SK-N-SH (cell line): ENCODE data around the gene CNPY4. TPM values are rescaled to one million over a fixed set of nuclear protein-coding genes. Genes with fewer than 3 reads are reported as not detected.
"Not testable (repeated sequence)": the region's sequence is repeated elsewhere in the genome, so short reads cannot be mapped to it uniquely, and the experiment has no call there.

Experiments used
- CTCF ChIA-PET: fragments of 300-600, 350-600 bp; formaldehyde crosslinking; extraction: SDS; loops from one replicate; lab custom pipeline; 2021; lab: Yijun Ruan, JAX
- POLR2A ChIA-PET: fragments of 350-600 bp; sonication (Branson Sonifier 250); formaldehyde crosslinking; extraction: SDS; loops from one replicate; lab custom pipeline; 2020; ENCODE audit warnings: antibody characterized with exemption, inconsistent platforms; lab: Yijun Ruan, JAX
- DNase-seq: peaks from one replicate; pipeline ENCODE4 v3.0.0; 2012
- H2AFZ ChIP-seq: fragments of 200-600 bp; sonication (generic); 2 replicates; pipeline ENCODE4 v1.8.1; 2016; ENCODE audit warnings: antibody characterized with exemption, mild to moderate bottlenecking, low read depth
- H3F3A ChIP-seq: fragments of 200-600 bp; sonication (generic); replicated peaks from 2 replicates; pipeline ENCODE3; 2016; ENCODE audit warnings: antibody characterized with exemption, mild to moderate bottlenecking; ENCODE audit not compliant: insufficient read depth
- H3K27ac ChIP-seq, 2 experiments: fragments of 200-500 bp in 1 of 2; fragments of 200-600 bp in 1 of 2; sonication (Bioruptor generic) in 1 of 2; sonication (generic), shearing (Covaris generic) in 1 of 2; 2 replicates each; pipeline versions ENCODE4 v1.5.1 to v1.6.1; 2014 to 2016; ENCODE audit warnings: low read depth in 2 of 2, inconsistent platforms in 1 of 2, low read length in 1 of 2, mild to moderate bottlenecking in 1 of 2, mixed read lengths in 1 of 2
- H3K27me3 ChIP-seq: fragments of 200-600 bp; sonication (generic), shearing (Covaris generic); 2 replicates; pipeline ENCODE4 v1.6.1; 2016; ENCODE audit warnings: mixed run types; ENCODE audit not compliant: insufficient read depth
- H3K36me3 ChIP-seq, 2 experiments: fragments of 200-500 bp in 1 of 2; fragments of 200-600 bp in 1 of 2; sonication (Bioruptor generic) in 1 of 2; sonication (generic) in 1 of 2; replicated peaks in 1 of 2; 2 replicates each; pipeline versions ENCODE3 to v1.5.1; 2014 to 2016; ENCODE audit warnings: low read length in 1 of 2, mild to moderate bottlenecking in 1 of 2; ENCODE audit not compliant: insufficient read depth in 2 of 2, control insufficient read depth in 1 of 2
- H3K4me1 ChIP-seq, 2 experiments: fragments of 200-500 bp in 1 of 2; fragments of 200-600 bp in 1 of 2; sonication (Bioruptor generic) in 1 of 2; sonication (generic), shearing (Covaris generic) in 1 of 2; 2 replicates each; pipeline versions ENCODE4 v1.5.1 to v1.6.1; 2014 to 2016; ENCODE audit warnings: low read depth in 1 of 2, low read length in 1 of 2, mixed run types in 1 of 2; ENCODE audit not compliant: insufficient read depth in 2 of 2, control insufficient read depth in 1 of 2
- H3K4me2 ChIP-seq: fragments of 200-600 bp; sonication (generic), shearing (Covaris generic); 2 replicates; pipeline ENCODE4 v1.6.1; 2017; ENCODE audit warnings: mixed run types
- H3K4me3 ChIP-seq, 2 experiments: fragments of 200-500 bp in 1 of 2; fragments of 200-600 bp in 1 of 2; sonication (Bioruptor generic) in 1 of 2; sonication (generic), shearing (Covaris generic) in 1 of 2; 2 replicates each; pipeline versions ENCODE4 v1.5.1 to v1.8.1; 2014 to 2016; ENCODE audit warnings: low read depth in 2 of 2, inconsistent platforms in 1 of 2, low read length in 1 of 2, mild to moderate bottlenecking in 1 of 2, mixed read lengths in 1 of 2, moderate library complexity in 1 of 2
- H3K79me2 ChIP-seq: fragments of 200-600 bp; sonication (generic); 2 replicates; pipeline ENCODE4 v1.8.1; 2017; ENCODE audit warnings: mild to moderate bottlenecking; ENCODE audit not compliant: insufficient read depth
- H3K9ac ChIP-seq: fragments of 200-600 bp; sonication (generic); 2 replicates; pipeline ENCODE4 v1.6.1; 2017; ENCODE audit warnings: mixed run types
- H3K9me2 ChIP-seq: fragments of 200-600 bp; sonication (generic); 2 replicates; pipeline ENCODE4 v1.6.1; 2017; ENCODE audit warnings: mixed run types
- H3K9me3 ChIP-seq: fragments of 200-600 bp; sonication (generic); 2 replicates; pipeline ENCODE4 v1.6.1; 2017; ENCODE audit warnings: mixed run types, mild to moderate bottlenecking, moderate library complexity
- H4K20me1 ChIP-seq: fragments of 200-600 bp; sonication (generic); 2 replicates; pipeline ENCODE4 v1.6.1; 2017; ENCODE audit warnings: mild to moderate bottlenecking, mixed run types; ENCODE audit not compliant: insufficient read depth
- CHD2 ChIP-seq: fragments of 150-350 bp; IDR thresholded peaks from 2 replicates; pipeline ENCODE4 v1.6.1; 2018; ENCODE audit warnings: low read length; ENCODE audit not compliant: partially characterized antibody
- ELF1 ChIP-seq: IDR thresholded peaks from 2 replicates; pipeline ENCODE4 v1.4.0; 2012
- EP300 ChIP-seq, 2 experiments: IDR thresholded peaks; 2 replicates each; pipeline versions ENCODE4 v1.4.0 to v1.6.1; 2012; ENCODE audit warnings: borderline replicate concordance in 1 of 2, low read depth in 1 of 2, low read length in 1 of 2
- EZH2phosphoT487 ChIP-seq: fragments of 200-600 bp; sonication (generic); IDR thresholded peaks from 2 replicates; pipeline ENCODE4 v1.6.1; 2017; ENCODE audit warnings: low read depth, mixed run types, mild to moderate bottlenecking, antibody characterized with exemption, moderate library complexity, borderline replicate concordance
- FOSL2 ChIP-seq: IDR thresholded peaks from 2 replicates; pipeline ENCODE4 v1.4.0; 2012; ENCODE audit warnings: low read depth, mild to moderate bottlenecking, moderate library complexity, borderline replicate concordance
- GABPA ChIP-seq: IDR thresholded peaks from 2 replicates; pipeline ENCODE4 v1.4.0; 2012; ENCODE audit warnings: low read depth, mild to moderate bottlenecking
- IRF3 ChIP-seq: fragments of 150-350 bp; IDR thresholded peaks from 2 replicates; pipeline ENCODE4 v1.6.1; 2016; ENCODE audit warnings: mild to moderate bottlenecking, low read depth, low read length
- JUND ChIP-seq: IDR thresholded peaks from 2 replicates; pipeline ENCODE4 v1.4.0; 2012
- NRF1 ChIP-seq: IDR thresholded peaks from 2 replicates; pipeline ENCODE4 v1.6.1; 2012; ENCODE audit warnings: low read depth, mild to moderate bottlenecking, low read length
- PBX3 ChIP-seq: IDR thresholded peaks from 2 replicates; pipeline ENCODE4; 2012
- RFX5 ChIP-seq: IDR thresholded peaks from 2 replicates; pipeline ENCODE4 v1.6.1; 2012; ENCODE audit warnings: mild to moderate bottlenecking, improper control_type of control experiment, low read length
- RXRA ChIP-seq: IDR thresholded peaks from 2 replicates; pipeline ENCODE4 v1.4.0; 2012; ENCODE audit warnings: low read depth, mild to moderate bottlenecking, borderline replicate concordance
- SIN3A ChIP-seq: IDR thresholded peaks from 2 replicates; pipeline ENCODE4 v1.6.1; 2012; ENCODE audit warnings: low read depth, mild to moderate bottlenecking, low read length, moderate library complexity, borderline replicate concordance
- SMC3 ChIP-seq: IDR thresholded peaks from 2 replicates; pipeline ENCODE4 v1.6.1; 2012; ENCODE audit warnings: low read depth, low read length, improper control_type of control experiment
- TAF1 ChIP-seq: IDR thresholded peaks from 2 replicates; pipeline ENCODE4 v1.6.1; 2012; ENCODE audit warnings: low read depth, mild to moderate bottlenecking, low read length, moderate library complexity, borderline replicate concordance
- TCF12 ChIP-seq: IDR thresholded peaks from 2 replicates; pipeline ENCODE4 v1.4.0; 2012
- WGBS: methylation state at CpG from one replicate; pipeline ENCODE4 v1.1.6; 2017; ENCODE audit warnings: low lambda C conversion rate; 5-methylcytosine and 5-hydroxymethylcytosine counted together
- polyA plus RNA-seq, 3 experiments: library from polyadenylated mRNA; depleted of rRNA; stranded (reverse); fragments of >200 nt; gene quantifications; 2 replicates each; pipeline ENCODE4 v1.2.3, GENCODE V29; 2012
- TF ChIP-seq, protein P1 (sequence below): fragments of 150-350 bp; IDR thresholded peaks from 2 replicates; pipeline ENCODE4 v1.6.1; 2017; ENCODE audit warnings: antibody characterized with exemption, low read length, low read depth, borderline replicate concordance
- TF ChIP-seq, protein P2 (sequence below): IDR thresholded peaks from 2 replicates; pipeline ENCODE4 v1.6.1; 2012; ENCODE audit warnings: mild to moderate bottlenecking, low read depth, low read length, moderate library complexity
- TF ChIP-seq, protein P3 (sequence below): IDR thresholded peaks from 2 replicates; pipeline ENCODE4 v1.4.0; 2012; ENCODE audit warnings: low read depth, borderline replicate concordance

The CNPY4 gene
- polyA plus RNA-seq, 1 of the 3 experiments (the other 2 are of a cell fraction): 52.0 TPM

- no peak overlapping the region for H2AFZ ChIP-seq
- peaks cover 10 to 20% of the 10 kb centered on the region in 2 experiments; a peak in 2 of 4 replicates for H3K4me1 ChIP-seq
- H3K9me3 ChIP-seq: no peaks in the 10 kb centered on the region
- peaks cover 8 to 16% of the 10 kb centered on the region in 2 experiments for H3K36me3 ChIP-seq
- TF ChIP-seq SMC3: no peak
- no peak for TF ChIP-seq IRF3
- TF ChIP-seq, protein P1, sequence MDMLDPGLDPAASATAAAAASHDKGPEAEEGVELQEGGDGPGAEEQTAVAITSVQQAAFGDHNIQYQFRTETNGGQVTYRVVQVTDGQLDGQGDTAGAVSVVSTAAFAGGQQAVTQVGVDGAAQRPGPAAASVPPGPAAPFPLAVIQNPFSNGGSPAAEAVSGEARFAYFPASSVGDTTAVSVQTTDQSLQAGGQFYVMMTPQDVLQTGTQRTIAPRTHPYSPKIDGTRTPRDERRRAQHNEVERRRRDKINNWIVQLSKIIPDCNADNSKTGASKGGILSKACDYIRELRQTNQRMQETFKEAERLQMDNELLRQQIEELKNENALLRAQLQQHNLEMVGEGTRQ: no peak
- TF ChIP-seq ELF1: no peak
- no peak for TF ChIP-seq PBX3
- TF ChIP-seq CHD2: no peak
- TF ChIP-seq SIN3A: no peak
- TF ChIP-seq TAF1: no peak
- no peak for TF ChIP-seq RFX5
- no peak for TF ChIP-seq EZH2phosphoT487
- no peak for TF ChIP-seq TCF12
- TF ChIP-seq, protein P2, sequence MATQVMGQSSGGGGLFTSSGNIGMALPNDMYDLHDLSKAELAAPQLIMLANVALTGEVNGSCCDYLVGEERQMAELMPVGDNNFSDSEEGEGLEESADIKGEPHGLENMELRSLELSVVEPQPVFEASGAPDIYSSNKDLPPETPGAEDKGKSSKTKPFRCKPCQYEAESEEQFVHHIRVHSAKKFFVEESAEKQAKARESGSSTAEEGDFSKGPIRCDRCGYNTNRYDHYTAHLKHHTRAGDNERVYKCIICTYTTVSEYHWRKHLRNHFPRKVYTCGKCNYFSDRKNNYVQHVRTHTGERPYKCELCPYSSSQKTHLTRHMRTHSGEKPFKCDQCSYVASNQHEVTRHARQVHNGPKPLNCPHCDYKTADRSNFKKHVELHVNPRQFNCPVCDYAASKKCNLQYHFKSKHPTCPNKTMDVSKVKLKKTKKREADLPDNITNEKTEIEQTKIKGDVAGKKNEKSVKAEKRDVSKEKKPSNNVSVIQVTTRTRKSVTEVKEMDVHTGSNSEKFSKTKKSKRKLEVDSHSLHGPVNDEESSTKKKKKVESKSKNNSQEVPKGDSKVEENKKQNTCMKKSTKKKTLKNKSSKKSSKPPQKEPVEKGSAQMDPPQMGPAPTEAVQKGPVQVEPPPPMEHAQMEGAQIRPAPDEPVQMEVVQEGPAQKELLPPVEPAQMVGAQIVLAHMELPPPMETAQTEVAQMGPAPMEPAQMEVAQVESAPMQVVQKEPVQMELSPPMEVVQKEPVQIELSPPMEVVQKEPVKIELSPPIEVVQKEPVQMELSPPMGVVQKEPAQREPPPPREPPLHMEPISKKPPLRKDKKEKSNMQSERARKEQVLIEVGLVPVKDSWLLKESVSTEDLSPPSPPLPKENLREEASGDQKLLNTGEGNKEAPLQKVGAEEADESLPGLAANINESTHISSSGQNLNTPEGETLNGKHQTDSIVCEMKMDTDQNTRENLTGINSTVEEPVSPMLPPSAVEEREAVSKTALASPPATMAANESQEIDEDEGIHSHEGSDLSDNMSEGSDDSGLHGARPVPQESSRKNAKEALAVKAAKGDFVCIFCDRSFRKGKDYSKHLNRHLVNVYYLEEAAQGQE: no peak
- no peak for TF ChIP-seq RXRA
- TF ChIP-seq EP300 (IDR thresholded peaks at IDR 0.05; ENCODE audit: borderline replicate concordance in 1 of 2, low read depth in 1 of 2, low read length in 1 of 2): no peak
- TF ChIP-seq, protein P3, sequence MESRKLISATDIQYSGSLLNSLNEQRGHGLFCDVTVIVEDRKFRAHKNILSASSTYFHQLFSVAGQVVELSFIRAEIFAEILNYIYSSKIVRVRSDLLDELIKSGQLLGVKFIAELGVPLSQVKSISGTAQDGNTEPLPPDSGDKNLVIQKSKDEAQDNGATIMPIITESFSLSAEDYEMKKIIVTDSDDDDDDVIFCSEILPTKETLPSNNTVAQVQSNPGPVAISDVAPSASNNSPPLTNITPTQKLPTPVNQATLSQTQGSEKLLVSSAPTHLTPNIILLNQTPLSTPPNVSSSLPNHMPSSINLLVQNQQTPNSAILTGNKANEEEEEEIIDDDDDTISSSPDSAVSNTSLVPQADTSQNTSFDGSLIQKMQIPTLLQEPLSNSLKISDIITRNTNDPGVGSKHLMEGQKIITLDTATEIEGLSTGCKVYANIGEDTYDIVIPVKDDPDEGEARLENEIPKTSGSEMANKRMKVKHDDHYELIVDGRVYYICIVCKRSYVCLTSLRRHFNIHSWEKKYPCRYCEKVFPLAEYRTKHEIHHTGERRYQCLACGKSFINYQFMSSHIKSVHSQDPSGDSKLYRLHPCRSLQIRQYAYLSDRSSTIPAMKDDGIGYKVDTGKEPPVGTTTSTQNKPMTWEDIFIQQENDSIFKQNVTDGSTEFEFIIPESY: no peak
- no peak for TF ChIP-seq FOSL2
- no peak for TF ChIP-seq GABPA
- TF ChIP-seq NRF1: no peak
- no peak for TF ChIP-seq JUND
- TF ChIP-seq, all 33 proteins: peak for 0
- Histone ChIP-seq H3K4me3 (no peak overlapping the region), H4K20me1 (no peaks in the 10 kb centered on the region), H3K4me2 (0 out of 2 replicates have a peak overlapping the region, but pooled peaks have one; percentile 90), H3K9ac (no peak overlapping the region), H3K27me3 (no peaks in the 10 kb centered on the region), H3K79me2 (peaks cover 27% of the 10 kb centered on the region; the same call in 1 of the 2 replicates), H3F3A (peaks cover 45% of the 10 kb centered on the region), H3K9me2 (no peaks in the 10 kb centered on the region), H3K27ac (no peak overlapping the region)
- no peak for DNase-seq
- WGBS: 76% methylated on average over 1 of the region's 1 CpG
- POLR2A ChIA-PET: interaction anchor here (0.6 to 2.7 kb wide), 6 partner anchors 26 to 761 kb away, joined by 3 to 19 read pairs (median 4); partner anchors contain the start of genes AP4M1, MCM7, UFSP1 and ZSCAN21
- CTCF ChIA-PET: interaction anchor here (0.6 to 13.6 kb wide), 15 partner anchors 11 to 577 kb away, joined by 3 to 262 read pairs (median 5); partner anchors contain the start of genes AP4M1, GAL3ST4, MCM7 and PVRIG
Measured at GRCh38 chr7:100128637-100128963, 9.2 kb downstream of the CNPY4 start.

DNA sequence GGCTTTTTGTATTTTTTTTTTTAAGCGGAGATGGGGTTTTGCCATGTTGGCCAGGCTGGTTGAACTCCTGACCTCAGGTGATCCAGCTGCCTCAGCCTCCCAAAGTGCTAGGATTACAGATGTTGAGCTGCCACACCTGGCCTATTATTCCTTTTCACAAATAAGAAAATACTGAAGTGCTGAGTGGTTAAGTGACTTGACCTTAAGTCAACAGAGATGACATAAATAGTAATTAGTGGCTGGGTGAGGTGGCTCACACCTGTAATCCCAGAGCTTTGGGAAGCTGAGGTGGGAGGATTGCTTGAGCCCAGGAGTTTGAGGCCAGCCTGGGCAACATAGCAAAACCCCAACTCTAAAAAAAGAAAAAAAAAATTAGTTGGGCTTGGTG is 10.8 kb downstream of the CNPY4 start:
- H3K79me2 ChIP-seq: peaks cover 13% of the 10 kb centered on the region; the same call in 1 of the 2 replicates
- not testable (repeated sequence) for H3K36me3 ChIP-seq, DNase-seq, H3K9me2 ChIP-seq, H3K27me3 ChIP-seq, H3K9me3 ChIP-seq, H4K20me1 ChIP-seq, H3K4me2 ChIP-seq, H3K4me3 ChIP-seq, H2AFZ ChIP-seq, H3K27ac ChIP-seq, H3K9ac ChIP-seq
- WGBS: 83% methylated on average over 1 of the region's 1 CpG
- POLR2A ChIA-PET: interaction anchor here (0.9 to 3.1 kb wide), 4 partner anchors 16 to 29 kb away, joined by 3 to 19 read pairs (median 8); partner anchors contain the start of genes AP4M1, LAMTOR4 and MCM7
- peaks cover 34% of the 10 kb centered on the region for H3F3A ChIP-seq
- CTCF ChIA-PET: interaction anchor here (0.6 to 13.6 kb wide), 39 partner anchors 8 to 596 kb away, joined by 3 to 262 read pairs (median 6); partner anchors contain the start of genes AP4M1, CNPY4, GAL3ST4 and GPC2
- H3K4me1 ChIP-seq: peaks cover 10 to 16% of the 10 kb centered on the region in 2 experiments; a peak in 2 of 4 replicates
